GM19467 (cell line): ENCODE results near the gene B4GALNT4.
"Not testable (repeated sequence)": the region's sequence is repeated elsewhere in the genome, so short reads cannot be mapped to it uniquely, and the experiment has no call there.

Source experiments
- ATAC-seq: cut with Tn5 transposase; IDR thresholded peaks from one replicate; pipeline ENCODE4 v1.9.1; 2021; ENCODE audit warnings: mild to moderate bottlenecking, moderate library complexity; ENCODE audit not compliant: unreplicated experiment

Gene B4GALNT4, protein sequence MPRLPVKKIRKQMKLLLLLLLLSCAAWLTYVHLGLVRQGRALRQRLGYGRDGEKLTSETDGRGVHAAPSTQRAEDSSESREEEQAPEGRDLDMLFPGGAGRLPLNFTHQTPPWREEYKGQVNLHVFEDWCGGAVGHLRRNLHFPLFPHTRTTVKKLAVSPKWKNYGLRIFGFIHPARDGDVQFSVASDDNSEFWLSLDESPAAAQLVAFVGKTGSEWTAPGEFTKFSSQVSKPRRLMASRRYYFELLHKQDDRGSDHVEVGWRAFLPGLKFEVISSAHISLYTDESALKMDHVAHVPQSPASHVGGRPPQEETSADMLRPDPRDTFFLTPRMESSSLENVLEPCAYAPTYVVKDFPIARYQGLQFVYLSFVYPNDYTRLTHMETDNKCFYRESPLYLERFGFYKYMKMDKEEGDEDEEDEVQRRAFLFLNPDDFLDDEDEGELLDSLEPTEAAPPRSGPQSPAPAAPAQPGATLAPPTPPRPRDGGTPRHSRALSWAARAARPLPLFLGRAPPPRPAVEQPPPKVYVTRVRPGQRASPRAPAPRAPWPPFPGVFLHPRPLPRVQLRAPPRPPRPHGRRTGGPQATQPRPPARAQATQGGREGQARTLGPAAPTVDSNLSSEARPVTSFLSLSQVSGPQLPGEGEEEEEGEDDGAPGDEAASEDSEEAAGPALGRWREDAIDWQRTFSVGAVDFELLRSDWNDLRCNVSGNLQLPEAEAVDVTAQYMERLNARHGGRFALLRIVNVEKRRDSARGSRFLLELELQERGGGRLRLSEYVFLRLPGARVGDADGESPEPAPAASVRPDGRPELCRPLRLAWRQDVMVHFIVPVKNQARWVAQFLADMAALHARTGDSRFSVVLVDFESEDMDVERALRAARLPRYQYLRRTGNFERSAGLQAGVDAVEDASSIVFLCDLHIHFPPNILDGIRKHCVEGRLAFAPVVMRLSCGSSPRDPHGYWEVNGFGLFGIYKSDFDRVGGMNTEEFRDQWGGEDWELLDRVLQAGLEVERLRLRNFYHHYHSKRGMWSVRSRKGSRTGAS

GRCh38 chr11:369336-370018 is at the start of gene B4GALNT4:
Gene B4GALNT4, plus strand, starts transcription at chr11:369499. Its CDS starts 305 bp downstream, at chr11:369804.
- ATAC-seq, result no peak

GRCh38 chr11:319888-320273 is 49.4 kb upstream of the B4GALNT4 start:
- ATAC-seq, result not testable (repeated sequence)

GRCh38 chr11:324156-324555 is 45.1 kb upstream of the B4GALNT4 start:
- no peak for ATAC-seq

GRCh38 chr11:324593-325517 is 44.4 kb upstream of the B4GALNT4 start:
- ATAC-seq, result not testable (repeated sequence)

DNA sequence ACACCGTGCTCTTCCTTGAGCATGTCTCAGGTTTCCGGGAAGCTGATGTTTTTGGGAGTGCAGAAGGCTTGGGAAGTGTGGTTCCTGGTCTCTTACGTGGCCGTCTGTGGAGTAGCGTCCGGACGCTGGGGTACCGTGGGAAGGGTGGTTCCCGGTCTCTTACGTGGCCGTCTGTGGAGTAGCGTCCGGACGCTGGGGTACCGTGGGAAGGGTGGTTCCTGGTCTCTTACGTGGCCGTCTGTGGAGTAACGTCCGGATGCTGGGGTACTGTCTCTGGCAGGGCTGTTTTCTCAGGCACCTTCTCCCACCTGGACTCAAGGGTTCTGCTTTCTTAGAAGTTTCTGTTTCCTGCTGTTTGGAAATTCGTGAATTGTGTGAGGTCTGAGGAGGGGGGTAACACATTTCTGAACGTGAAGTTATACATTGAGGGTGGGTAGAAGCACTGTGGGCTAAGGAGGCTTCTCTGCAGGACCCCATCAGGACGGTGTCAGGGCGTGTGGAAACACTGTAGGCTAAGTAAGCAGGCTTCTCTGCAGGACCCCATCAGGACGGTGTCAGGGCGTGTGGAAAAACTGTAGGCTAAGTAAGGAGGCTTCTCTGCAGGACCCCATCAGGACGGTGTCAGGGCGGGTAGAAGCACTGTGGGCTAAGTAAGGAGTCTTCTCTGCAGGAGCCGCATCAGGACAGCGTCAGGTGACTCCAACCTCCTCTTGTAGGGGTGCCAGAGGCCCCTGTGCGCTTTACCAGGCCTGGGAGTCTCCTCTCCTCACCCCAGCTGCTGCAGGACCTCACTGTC is 43.3 kb upstream of the B4GALNT4 start:
- no peak for ATAC-seq

DNA sequence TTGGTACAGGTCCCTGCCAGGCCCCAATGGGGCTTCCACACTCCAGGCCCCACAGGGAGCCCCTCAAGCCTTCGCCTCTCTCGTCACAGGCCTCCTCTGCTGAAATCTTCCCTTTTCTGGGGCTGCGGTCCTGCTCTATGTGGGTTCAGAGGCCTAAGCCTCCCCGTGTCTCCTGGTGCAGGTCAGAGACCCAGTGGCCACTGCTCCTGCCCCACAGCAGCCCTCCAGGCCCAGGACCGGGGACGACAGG is 42.8 kb upstream of the B4GALNT4 start:
- ATAC-seq, result no peak

- ATAC-seq, result peak; percentile 62
Observed at GRCh38 chr11:326842-327580, 42.3 kb upstream of the B4GALNT4 start.

DNA sequence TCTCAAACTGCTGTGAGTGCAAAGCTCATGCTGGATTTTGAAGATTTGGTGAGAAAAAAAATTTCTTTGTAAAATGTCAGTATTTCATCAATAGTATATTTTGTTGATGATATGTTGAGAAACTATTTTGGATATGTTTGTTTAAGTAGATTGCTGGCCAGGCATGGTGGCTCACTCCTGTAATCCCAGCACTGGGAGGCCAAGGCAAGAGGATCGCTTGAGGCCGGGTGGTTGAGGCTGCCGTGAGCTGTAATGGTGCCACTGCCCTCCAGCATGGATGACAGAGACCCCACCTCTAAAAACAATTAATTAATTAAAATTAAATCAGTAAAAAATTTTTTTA is 41.7 kb upstream of the B4GALNT4 start:
- ATAC-seq, result no peak

DNA sequence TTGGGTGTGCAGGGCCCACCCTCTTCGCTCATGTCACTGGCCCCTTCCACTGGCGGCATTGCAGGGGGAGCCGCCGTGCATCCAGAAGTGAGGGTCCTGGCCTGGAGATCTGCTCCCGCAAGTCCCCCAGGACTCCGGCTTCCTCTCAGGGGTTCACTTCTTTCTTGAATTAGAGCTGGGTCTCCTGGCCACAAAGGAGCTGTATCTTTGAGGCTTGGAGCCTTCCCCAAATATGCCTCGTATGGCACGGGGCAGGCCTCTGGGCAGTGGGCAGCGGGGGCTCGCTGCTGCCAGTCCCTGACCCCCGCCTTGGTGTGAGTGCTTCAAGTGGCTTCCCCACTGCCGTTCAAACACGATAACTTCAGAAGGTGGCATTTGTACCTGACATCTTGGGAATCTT is 41.3 kb upstream of the B4GALNT4 start:
- no peak for ATAC-seq

DNA sequence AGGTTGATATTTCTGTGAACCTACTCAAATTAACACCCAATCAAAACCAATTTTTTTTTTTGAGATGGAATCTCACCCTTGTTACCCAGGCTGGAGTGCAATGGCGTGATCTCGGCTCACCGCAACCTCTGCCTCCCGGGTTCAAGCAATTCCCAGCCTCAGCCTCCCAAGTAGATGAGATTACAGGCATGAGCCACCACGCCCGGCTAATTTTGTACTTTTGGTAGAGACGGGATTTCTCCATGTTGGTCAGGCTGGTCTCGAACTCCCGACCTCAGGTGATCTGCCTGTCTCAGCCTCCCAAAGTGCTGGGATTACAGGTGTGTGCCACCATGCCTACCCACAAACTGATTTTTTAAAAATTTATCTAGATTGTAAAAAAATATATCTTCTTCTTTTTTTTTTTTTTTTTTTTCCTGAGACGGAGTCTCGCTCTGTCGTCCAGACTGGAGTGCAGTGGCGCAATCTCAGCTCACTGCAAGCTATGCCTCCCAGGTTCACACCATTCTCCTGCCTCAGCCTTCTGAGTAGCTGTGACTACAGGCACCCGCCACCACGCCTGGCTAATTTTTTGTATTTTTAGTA is 40.7 kb upstream of the B4GALNT4 start:
- ATAC-seq, result not testable (repeated sequence)

GRCh38 chr11:329886-330253 is 39.4 kb upstream of the B4GALNT4 start:
- ATAC-seq, result no peak

DNA sequence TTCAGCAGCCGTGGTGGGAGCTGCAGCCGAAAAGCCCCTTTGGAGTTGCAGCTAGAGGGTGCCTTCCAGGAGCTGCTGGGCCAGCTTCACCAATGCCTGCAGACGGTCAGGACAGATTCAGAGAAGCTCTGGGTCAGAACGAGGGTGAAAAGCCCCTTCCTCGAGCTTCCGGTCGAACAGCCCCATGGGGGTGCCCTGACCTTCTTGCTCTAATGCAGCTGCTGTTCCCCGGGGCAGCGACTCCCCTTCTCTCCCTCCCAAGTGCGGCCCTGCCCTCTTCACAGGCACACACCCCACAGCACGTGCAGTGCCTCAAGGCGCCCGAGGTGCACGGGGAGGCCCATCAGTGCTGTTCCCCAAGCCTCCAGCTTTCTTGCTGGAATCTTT is 39.0 kb upstream of the B4GALNT4 start:
- no peak for ATAC-seq

GRCh38 chr11:330694-331357 is 38.5 kb upstream of the B4GALNT4 start:
- no peak for ATAC-seq

DNA sequence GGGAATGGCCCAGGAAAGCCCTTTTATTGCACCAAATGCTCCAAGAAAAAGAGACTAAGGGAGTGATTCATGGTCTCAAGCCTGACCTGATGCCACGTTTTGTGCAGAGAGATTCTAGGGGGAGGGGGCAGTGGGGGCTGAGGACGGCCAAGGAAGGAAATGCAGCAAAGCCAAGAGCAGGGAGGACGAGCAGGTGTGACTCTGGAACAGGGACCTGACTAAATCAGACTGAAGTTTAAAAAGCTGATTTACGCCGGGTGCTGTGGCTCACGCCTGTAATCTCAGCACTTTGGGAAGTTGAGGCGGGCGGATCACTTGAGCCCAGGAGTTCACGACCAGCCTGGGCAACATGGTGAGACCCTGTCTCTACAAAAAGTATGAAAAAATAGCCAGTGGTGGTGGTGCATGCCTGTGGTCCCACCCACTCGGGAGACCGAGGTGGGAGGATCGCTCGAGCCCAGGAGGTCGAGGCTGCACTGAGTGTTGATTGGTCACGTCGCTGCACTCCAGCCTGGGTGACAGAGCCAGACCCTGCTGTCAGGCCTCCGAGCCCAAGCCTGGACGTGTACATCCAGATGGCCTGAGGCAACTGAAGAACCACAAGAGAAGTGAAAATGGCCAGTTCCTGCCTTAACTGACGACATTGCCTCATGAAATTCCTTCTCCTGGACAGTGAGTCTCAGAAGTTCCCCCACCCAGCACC is 37.8 kb upstream of the B4GALNT4 start:
- ATAC-seq, result no peak

- ATAC-seq, result no peak
Observed at GRCh38 chr11:332651-333480, 36.4 kb upstream of the B4GALNT4 start.

DNA sequence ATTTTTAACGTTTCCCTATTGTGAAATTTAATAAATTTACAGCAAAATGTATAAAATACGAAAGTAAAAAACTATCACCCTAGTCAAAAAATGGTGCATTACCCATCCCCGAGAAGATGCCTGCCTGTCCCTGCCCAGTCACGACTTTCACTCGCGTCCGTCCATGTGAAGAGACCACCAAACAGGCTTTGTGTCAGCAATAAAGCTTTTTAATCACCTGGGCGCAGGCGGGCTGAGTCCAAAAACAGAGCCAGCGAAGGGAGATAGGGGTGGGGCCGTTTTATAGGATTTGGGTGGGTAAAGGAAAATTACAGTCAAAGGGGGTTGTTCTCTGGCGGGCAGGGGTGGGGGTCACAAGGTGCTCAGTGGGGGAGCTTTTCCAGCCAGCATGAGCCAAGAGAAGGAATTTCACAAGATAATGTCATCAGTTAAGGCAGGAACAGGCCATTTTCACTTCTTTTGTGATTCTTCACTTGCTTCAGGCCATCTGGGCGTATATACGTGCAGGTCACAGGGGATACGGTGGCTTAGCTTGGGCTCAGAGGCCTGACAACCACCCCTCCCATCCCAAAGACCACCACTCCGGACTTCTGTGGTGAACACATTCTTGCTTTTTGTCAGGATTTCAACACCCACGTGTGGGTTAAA is 35.6 kb upstream of the B4GALNT4 start:
- not testable (repeated sequence) for ATAC-seq
